H9 (cell line): ENCODE measurements around the gene EML1. TPM values are rescaled to one million over a fixed set of nuclear protein-coding genes. Genes with fewer than 3 reads are reported as not detected.

Source experiments
- DNase-seq: peaks from one replicate; pipeline ENCODE4 v3.0.0-alpha.2; 2017
- H2AFZ ChIP-seq: one replicate; pipeline ENCODE4 v1.6.1; 2013; ENCODE audit warnings: mild to moderate bottlenecking, low read length, control low read depth, moderate library complexity
- H2AK5ac ChIP-seq: 2 replicates; pipeline ENCODE4 v1.6.1; 2013; ENCODE audit warnings: low read length, control low read depth, mixed read lengths; ENCODE audit not compliant: insufficient read length
- H2BK120ac ChIP-seq: one replicate; pipeline ENCODE4 v1.6.1; 2013; ENCODE audit warnings: low read depth, mild to moderate bottlenecking, low read length, control low read depth, inconsistent platforms; ENCODE audit not compliant: poor library complexity, severe bottlenecking
- H2BK12ac ChIP-seq: 2 replicates; pipeline ENCODE4 v1.6.1; 2013; ENCODE audit warnings: low read length, control low read depth, mixed read lengths, low read depth; ENCODE audit not compliant: insufficient read length
- H2BK15ac ChIP-seq: 2 replicates; pipeline ENCODE4 v1.6.1; 2013; ENCODE audit warnings: low read depth, low read length, control low read depth
- H2BK20ac ChIP-seq: one replicate; pipeline ENCODE4 v1.6.1; 2013; ENCODE audit warnings: low read depth, mild to moderate bottlenecking, low read length, control low read depth, inconsistent platforms; ENCODE audit not compliant: poor library complexity, severe bottlenecking
- H2BK5ac ChIP-seq: 2 replicates; pipeline ENCODE4 v1.6.1; 2013; ENCODE audit warnings: low read length, control low read depth, mixed read lengths; ENCODE audit not compliant: insufficient read length
- H3K14ac ChIP-seq: 2 replicates; pipeline ENCODE4 v1.6.1; 2013; ENCODE audit warnings: low read length, control low read depth; ENCODE audit not compliant: insufficient read depth
- H3K18ac ChIP-seq: 2 replicates; pipeline ENCODE4 v1.6.1; 2013; ENCODE audit warnings: low read depth, mild to moderate bottlenecking, mixed read lengths, low read length, control low read depth; ENCODE audit not compliant: insufficient read length
- H3K23ac ChIP-seq: 2 replicates; pipeline ENCODE4 v1.6.1; 2013; ENCODE audit warnings: low read length, control low read depth, mixed read lengths, low read depth; ENCODE audit not compliant: insufficient read length
- H3K23me2 ChIP-seq: 2 replicates; pipeline ENCODE4 v1.6.1; 2013; ENCODE audit warnings: low read depth, mild to moderate bottlenecking, mixed read lengths, low read length, control low read depth; ENCODE audit not compliant: insufficient read length, poor library complexity, severe bottlenecking
- H3K27ac ChIP-seq: 2 replicates; pipeline ENCODE4 v1.5.1; 2013; ENCODE audit warnings: low read length, control low read depth, mixed read lengths, low read depth; ENCODE audit not compliant: insufficient read length
- H3K27me3 ChIP-seq: 2 replicates; pipeline ENCODE4 v1.6.1; 2013; ENCODE audit warnings: low read length, control low read depth, inconsistent platforms; ENCODE audit not compliant: insufficient read depth
- H3K4ac ChIP-seq: 2 replicates; pipeline ENCODE4 v1.6.1; 2013; ENCODE audit warnings: low read depth, mild to moderate bottlenecking, control low read depth, inconsistent platforms, low read length, moderate library complexity
- H3K4me1 ChIP-seq: 2 replicates; pipeline ENCODE4 v1.6.1; 2013; ENCODE audit warnings: low read length, control low read depth, inconsistent platforms; ENCODE audit not compliant: insufficient read depth
- H3K4me2 ChIP-seq: 2 replicates; pipeline ENCODE4 v1.6.1; 2013; ENCODE audit warnings: low read length, control low read depth, mixed read lengths; ENCODE audit not compliant: insufficient read length, insufficient read depth
- H3K56ac ChIP-seq: 2 replicates; pipeline ENCODE4 v1.6.1; 2013; ENCODE audit warnings: low read depth, mild to moderate bottlenecking, mixed read lengths, low read length, control low read depth; ENCODE audit not compliant: insufficient read length
- H3K79me1 ChIP-seq: 2 replicates; pipeline ENCODE4 v1.6.1; 2013; ENCODE audit warnings: low read depth, mild to moderate bottlenecking, moderate library complexity, low read length, control low read depth, inconsistent platforms; ENCODE audit not compliant: insufficient read depth, poor library complexity, severe bottlenecking
- H3K79me2 ChIP-seq: 2 replicates; pipeline ENCODE4 v1.6.1; 2013; ENCODE audit warnings: low read length, control low read depth, inconsistent platforms; ENCODE audit not compliant: insufficient read depth
- H3K9ac ChIP-seq: 2 replicates; pipeline ENCODE4 v1.6.1; 2013; ENCODE audit warnings: low read length, control low read depth, mixed read lengths; ENCODE audit not compliant: insufficient read length; ENCODE audit errors: extremely low read depth
- H3K9me3 ChIP-seq: one replicate; pipeline ENCODE4 v1.6.1; 2013; ENCODE audit warnings: low read depth, low read length, inconsistent platforms; ENCODE audit not compliant: control insufficient read depth
- H3T11ph ChIP-seq: one replicate; pipeline ENCODE4 v1.6.1; 2013; ENCODE audit warnings: mild to moderate bottlenecking, low read length, control low read depth, inconsistent platforms
- H4K20me1 ChIP-seq: one replicate; pipeline ENCODE4 v1.6.1; 2013; ENCODE audit not compliant: control insufficient read depth, insufficient read length, insufficient read depth
- H4K5ac ChIP-seq: 2 replicates; pipeline ENCODE4 v1.6.1; 2013; ENCODE audit warnings: low read depth, mild to moderate bottlenecking, mixed read lengths, low read length, control low read depth; ENCODE audit not compliant: insufficient read length
- H4K8ac ChIP-seq: replicated peaks from 2 replicates; pipeline ENCODE4 v1.6.1; 2013; ENCODE audit warnings: low read length, control low read depth, mixed read lengths, low read depth; ENCODE audit not compliant: insufficient read length
- H4K91ac ChIP-seq: 2 replicates; pipeline ENCODE4 v1.6.1; 2013; ENCODE audit warnings: low read depth, mild to moderate bottlenecking, moderate library complexity, mixed read lengths, low read length, control low read depth; ENCODE audit not compliant: insufficient read length
- H3K27ac Mint-ChIP-seq, 3 experiments: 2 replicates in 2 of 3; 3 replicates in 1 of 3; pipeline ENCODE4 v1.8.0; 2020 to 2021; ENCODE audit warnings: mixed read lengths in 3 of 3, mild to moderate bottlenecking in 1 of 3, moderate library complexity in 1 of 3
- H3K27me3 Mint-ChIP-seq: 2 replicates; pipeline ENCODE4 v1.8.0; 2021; ENCODE audit warnings: low read depth, mild to moderate bottlenecking, moderate library complexity, mixed read lengths
- H3K36me3 Mint-ChIP-seq, 3 experiments: 2 replicates in 2 of 3; 3 replicates in 1 of 3; pipeline ENCODE4 v1.8.0; 2020 to 2021; ENCODE audit warnings: low read depth in 3 of 3, mixed read lengths in 3 of 3; ENCODE audit not compliant: insufficient read depth in 1 of 3
- H3K4me1 Mint-ChIP-seq, 2 experiments: 2 replicates each; pipeline ENCODE4 v1.8.0; 2020; ENCODE audit warnings: mixed read lengths in 2 of 2
- H3K4me3 Mint-ChIP-seq, 2 experiments: 2 replicates in 1 of 2; 3 replicates in 1 of 2; pipeline ENCODE4 v1.8.0; 2020 to 2021; ENCODE audit warnings: mild to moderate bottlenecking in 2 of 2, mixed read lengths in 2 of 2, moderate library complexity in 1 of 2
- H3K9me3 Mint-ChIP-seq, 2 experiments: 2 replicates in 1 of 2; 3 replicates in 1 of 2; pipeline ENCODE4 v1.8.0; 2020; ENCODE audit warnings: mild to moderate bottlenecking in 2 of 2, mixed read lengths in 2 of 2, moderate library complexity in 1 of 2
- CTCF ChIP-seq: fragments of 200-600 bp; sonication (generic); conservative IDR thresholded peaks from 3 replicates; pipeline ENCODE4 v1.8.0; 2021; ENCODE audit warnings: antibody characterized with exemption, mild to moderate bottlenecking
- WGBS: extraction: QIAGEN DNeasy Blood & Tissue Kit; methylation state at CpG from one replicate; pipeline ENCODE4 v1.1.7; 2013; ENCODE audit warnings: missing lambda C conversion rate, low lambda C conversion rate, mixed read lengths; ENCODE audit not compliant: insufficient read length; ENCODE audit errors: extremely low coverage; 5-methylcytosine and 5-hydroxymethylcytosine counted together
- total RNA-seq: library from RNA; stranded (reverse); gene quantifications from 2 replicates; pipeline ENCODE4 v1.2.1, GENCODE V29; 2021

The EML1 gene
- total RNA-seq, 1 experiment from 2014 or later: 16.7 TPM

GRCh38 chr14:99968941-99969340 lies 175.7 kb downstream of the EML1 start:
- no CpG with 5 or more reads among the region's 5 CpGs for WGBS
- H3K27ac Mint-ChIP-seq: peak overlapping the region in 1 of 3 experiments; percentile 28; a peak in 1 of 7 replicates

More at GRCh38 chr14:99968941-99969340, 175.7 kb downstream of the EML1 start:
- peaks cover 17% of the 10 kb centered on the region; the same call in 1 of the 2 replicates for H3K27me3 ChIP-seq
- no peak overlapping the region for H2BK120ac ChIP-seq
- no peak overlapping the region for H4K91ac ChIP-seq
- H3K9ac ChIP-seq: no peak overlapping the region
- H3K79me2 ChIP-seq: 0 out of 2 replicates have a peak, but pooled peaks cover 1% of the 10 kb centered on the region
- H2BK12ac ChIP-seq: no peak overlapping the region
- H2AK5ac ChIP-seq: no peak overlapping the region
- no peak overlapping the region for H3K56ac ChIP-seq
- Mint-ChIP-seq H3K36me3 (peaks cover 0 to 10% (median 3%) of the 10 kb centered on the region in 3 experiments; a peak in 5 of 7 replicates), H3K27me3 (peaks cover 66% of the 10 kb centered on the region), H3K4me1 (peaks cover 15 to 41% of the 10 kb centered on the region in 2 experiments), H3K9me3 (peaks cover 4 to 11% of the 10 kb centered on the region in 2 experiments), H3K4me3 (peak overlapping the region in 1 of 2 experiments; percentile 45; a peak in 2 of 5 replicates)
- no peak for DNase-seq
- no peaks in the 10 kb centered on the region; the same call in 1 of the 2 replicates for H3K4me1 ChIP-seq
- H2AFZ ChIP-seq: no peak overlapping the region
- no peak overlapping the region for H3K27ac ChIP-seq
- no peak overlapping the region for H2BK5ac ChIP-seq
- TF ChIP-seq CTCF: no peak
- H3K23ac ChIP-seq: no peak overlapping the region
- no peak overlapping the region for H2BK15ac ChIP-seq
- H3K79me1 ChIP-seq: no peaks in the 10 kb centered on the region
- no peak overlapping the region for H3K4me2 ChIP-seq
- no peak overlapping the region for H4K8ac ChIP-seq
- no peak overlapping the region for H3K18ac ChIP-seq
- H4K5ac ChIP-seq: no peak overlapping the region
- no peaks in the 10 kb centered on the region for H4K20me1 ChIP-seq
- H3T11ph ChIP-seq: no peak overlapping the region
- no peaks in the 10 kb centered on the region for H3K23me2 ChIP-seq
- H3K4ac ChIP-seq: no peak overlapping the region
- no peaks in the 10 kb centered on the region for H3K9me3 ChIP-seq
- H3K14ac ChIP-seq: no peak overlapping the region
- H2BK20ac ChIP-seq: no peak overlapping the region
